Measurements from ENCODE around the gene RAB40C.
A peak's percentile ranks its signal among the peaks of the same experiment; 100 is the strongest.

RAB40C gene

GRCh38 chr16:634051-634670, 44.3 kb downstream of the RAB40C start:
- DNase-seq = no peak

- no peak for DNase-seq
These were observed 45.1 kb downstream of the RAB40C start for GRCh38 chr16:634996-635395.

- DNase-seq = no peak
These were observed 45.8 kb downstream of the RAB40C start for GRCh38 chr16:635573-636205.

GRCh38 chr16:636206-637080, 46.6 kb downstream of the RAB40C start, which contains the start of gene METTL26:
Gene METTL26, minus strand, starts transcription at chr16:636305. Its CDS starts 15 bp downstream, at chr16:636290.
- peak; percentile 89 for DNase-seq

- DNase-seq = peak; percentile 82
These were observed 47.5 kb downstream of the RAB40C start for GRCh38 chr16:637081-638018.

GRCh38 chr16:638034-638543, 48.2 kb downstream of the RAB40C start:
- DNase-seq = no peak

- no peak for DNase-seq
These were observed 49.0 kb downstream of the RAB40C start for GRCh38 chr16:638836-639235.

GRCh38 chr16:640614-641013, 50.7 kb downstream of the RAB40C start:
- DNase-seq = no peak

GRCh38 chr16:641326-642188, 51.7 kb downstream of the RAB40C start, which contains the start of gene MCRIP2:
Gene MCRIP2, plus strand, starts transcription at chr16:641828. Its CDS starts 164 bp downstream, at chr16:641992.
- DNase-seq = peak; percentile 46

- DNase-seq = no peak
These were observed 52.6 kb downstream of the RAB40C start for GRCh38 chr16:642189-643049.

GRCh38 chr16:643050-643368, 53.1 kb downstream of the RAB40C start:
- DNase-seq = no peak

GRCh38 chr16:644556-644955, 54.7 kb downstream of the RAB40C start:
- DNase-seq = no peak

GRCh38 chr16:645852-646678, 56.2 kb downstream of the RAB40C start:
- DNase-seq = no peak

GRCh38 chr16:646679-647172, 56.9 kb downstream of the RAB40C start:
- no peak for DNase-seq

- DNase-seq = no peak
These were observed 57.5 kb downstream of the RAB40C start for GRCh38 chr16:647173-647902.

GRCh38 chr16:648071-648780, 58.4 kb downstream of the RAB40C start:
- DNase-seq = no peak

GRCh38 chr16:648781-649589, 59.1 kb downstream of the RAB40C start, which contains the start of gene WDR90:
Gene WDR90, plus strand, starts transcription at chr16:649365. Its CDS starts 52 bp downstream, at chr16:649417.
- DNase-seq = peak; percentile 89

Data from activated gamma-delta T cell treated with Interleukin-2 at 50 U/mL for 16 hours (primary cell).